ENCODE measurements around the gene AKAP13.
"Not testable (repeated sequence)": the region's sequence is repeated elsewhere in the genome, so short reads cannot be mapped to it uniquely, and the experiment has no call there.

AKAP13 gene

DNA sequence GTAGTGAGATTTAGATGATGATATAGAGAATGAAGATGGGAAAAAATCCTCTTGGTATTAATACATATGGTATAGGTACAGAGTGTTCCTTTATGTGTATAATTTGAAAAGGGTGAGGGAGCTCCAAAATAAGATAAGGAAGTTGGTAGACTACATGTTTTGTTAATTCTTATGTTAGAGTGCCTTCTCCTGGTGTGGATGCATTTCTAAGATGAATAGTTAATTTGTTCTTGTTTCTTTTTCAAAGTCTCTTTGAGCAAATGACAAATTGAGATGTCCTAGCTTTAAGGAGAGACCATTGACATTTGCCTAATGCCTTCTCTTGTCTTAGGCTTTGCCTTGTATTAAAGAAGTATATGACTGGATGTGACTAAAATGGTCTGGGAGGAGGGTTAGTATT, 34.1 kb downstream of the AKAP13 start:
- no peak for DNase-seq

GRCh38 chr15:85414991-85415390, 34.6 kb downstream of the AKAP13 start:
- DNase-seq = no peak

DNA sequence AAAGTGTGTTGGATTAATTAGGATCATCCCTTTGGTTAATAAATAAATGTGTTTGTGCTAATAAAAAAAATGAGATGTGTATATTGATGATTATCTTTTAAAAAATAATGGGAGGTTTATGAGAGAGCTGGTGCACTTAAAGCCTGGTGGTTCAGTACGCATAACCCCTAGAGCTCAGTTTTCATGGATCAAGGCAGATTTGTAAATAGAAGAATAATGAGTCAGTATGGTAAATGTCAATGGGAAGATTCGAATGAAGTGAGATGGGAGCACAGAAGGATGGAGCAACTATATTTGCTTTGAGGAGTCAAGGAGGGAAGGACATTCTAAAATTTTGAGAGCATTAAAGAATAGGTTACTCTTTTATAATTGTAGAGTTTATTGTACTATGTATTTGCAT, 35.4 kb downstream of the AKAP13 start:
- no peak for DNase-seq

DNA sequence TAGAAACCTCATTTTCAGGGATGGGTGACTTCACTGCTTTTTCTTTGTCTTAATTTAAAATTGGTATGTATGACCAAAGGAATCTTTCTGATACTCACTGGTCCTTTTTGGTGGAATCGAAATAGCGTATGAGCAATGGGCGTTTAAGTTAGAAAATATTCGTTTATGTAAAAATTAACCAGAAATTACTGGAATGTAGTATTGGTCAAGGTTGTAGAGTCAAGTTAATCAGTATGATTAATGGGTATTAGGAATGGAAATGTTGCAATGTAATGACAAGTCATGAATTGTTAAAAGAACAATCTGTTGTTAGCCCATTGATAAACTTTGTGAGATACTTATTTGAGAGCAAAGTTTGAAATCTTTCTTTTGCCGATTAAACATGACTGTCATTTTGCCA, 36.9 kb downstream of the AKAP13 start:
- DNase-seq = no peak

- no peak for DNase-seq
Observed at GRCh38 chr15:85419161-85419560, 38.8 kb downstream of the AKAP13 start.

DNA sequence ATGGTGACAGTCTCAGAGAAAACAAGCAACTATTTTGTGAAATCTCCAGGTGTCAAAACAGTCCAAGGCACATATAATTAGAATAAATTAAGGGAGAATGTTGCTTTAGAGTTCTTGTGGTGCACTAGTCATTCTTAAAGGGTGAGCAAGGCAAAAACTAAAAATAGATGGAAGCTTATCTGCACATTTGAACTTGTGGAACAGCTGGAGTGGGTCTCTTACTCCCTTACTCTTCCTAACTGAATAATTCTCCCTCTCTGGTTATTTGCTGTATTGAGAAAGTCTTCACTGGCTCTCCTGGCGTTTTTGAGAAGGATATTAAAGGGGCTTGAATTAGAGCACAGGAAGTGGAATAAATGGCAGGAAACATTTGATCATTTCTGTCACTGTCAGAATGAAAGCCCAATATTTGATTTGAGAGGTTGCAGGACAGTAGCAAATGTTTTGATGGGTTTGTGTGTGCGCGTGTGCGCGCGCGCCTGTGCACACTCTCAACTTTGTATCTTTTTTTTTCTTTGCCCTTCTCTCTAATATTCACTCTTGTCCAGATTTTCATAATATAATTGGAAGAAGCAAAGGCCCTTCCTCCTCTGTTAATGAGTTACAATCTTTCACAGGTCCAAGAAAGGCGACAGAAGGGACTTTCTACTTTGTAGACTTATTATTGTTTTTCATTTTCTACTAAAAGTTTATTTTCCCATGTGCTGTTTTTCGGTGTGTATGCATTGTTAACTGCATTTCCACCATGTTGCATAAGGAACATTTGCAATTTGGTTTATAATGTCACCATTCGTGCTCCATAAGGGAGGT, 40.9 kb downstream of the AKAP13 start:
- no peak for DNase-seq

- DNase-seq = no peak
Observed at GRCh38 chr15:85422607-85423006, 42.2 kb downstream of the AKAP13 start.

DNA sequence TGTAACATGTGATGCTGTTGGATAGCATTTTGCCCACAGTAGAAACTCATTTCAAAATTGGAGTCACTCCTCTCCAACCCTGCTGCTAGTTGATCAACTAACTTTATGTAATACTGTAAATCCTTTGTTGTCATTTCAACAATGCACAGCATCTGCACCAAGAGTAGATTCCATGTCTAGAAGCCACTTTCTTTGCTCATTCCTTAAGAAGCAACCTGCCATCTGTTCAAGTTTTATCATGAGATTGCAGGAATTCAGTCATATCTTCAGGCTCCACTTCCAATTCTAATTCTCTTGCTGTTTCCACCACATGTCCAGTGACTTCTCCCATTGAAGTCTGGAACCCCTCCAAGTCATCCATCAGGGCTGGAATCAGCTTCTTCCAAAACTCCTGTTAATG, 42.9 kb downstream of the AKAP13 start:
- no peak for DNase-seq

- no peak for DNase-seq
Observed at GRCh38 chr15:85424154-85424553, 43.8 kb downstream of the AKAP13 start.

- DNase-seq = no peak
Observed at GRCh38 chr15:85426481-85426880, 46.1 kb downstream of the AKAP13 start.

GRCh38 chr15:85427286-85428028, 47.1 kb downstream of the AKAP13 start:
- DNase-seq = no peak

DNA sequence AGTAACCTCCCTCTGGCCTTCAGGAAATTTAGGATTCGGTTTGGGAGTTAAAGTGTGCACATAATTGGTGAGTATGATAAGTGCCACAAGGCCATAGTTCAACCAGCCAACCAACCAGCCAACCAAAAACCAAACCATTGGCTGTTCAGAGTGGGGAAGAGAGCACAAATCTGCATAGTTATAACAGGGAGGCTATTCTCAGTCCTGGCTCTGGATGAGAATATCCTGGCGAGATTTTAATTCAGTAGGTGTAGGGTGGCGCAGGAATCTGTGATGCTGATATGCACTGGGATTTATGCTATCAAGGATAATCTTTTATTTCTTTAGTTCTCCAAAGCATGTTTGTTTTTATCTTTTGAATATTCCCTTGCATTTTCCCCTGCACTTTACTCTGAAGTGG, 49.1 kb downstream of the AKAP13 start:
- no peak for DNase-seq

DNA sequence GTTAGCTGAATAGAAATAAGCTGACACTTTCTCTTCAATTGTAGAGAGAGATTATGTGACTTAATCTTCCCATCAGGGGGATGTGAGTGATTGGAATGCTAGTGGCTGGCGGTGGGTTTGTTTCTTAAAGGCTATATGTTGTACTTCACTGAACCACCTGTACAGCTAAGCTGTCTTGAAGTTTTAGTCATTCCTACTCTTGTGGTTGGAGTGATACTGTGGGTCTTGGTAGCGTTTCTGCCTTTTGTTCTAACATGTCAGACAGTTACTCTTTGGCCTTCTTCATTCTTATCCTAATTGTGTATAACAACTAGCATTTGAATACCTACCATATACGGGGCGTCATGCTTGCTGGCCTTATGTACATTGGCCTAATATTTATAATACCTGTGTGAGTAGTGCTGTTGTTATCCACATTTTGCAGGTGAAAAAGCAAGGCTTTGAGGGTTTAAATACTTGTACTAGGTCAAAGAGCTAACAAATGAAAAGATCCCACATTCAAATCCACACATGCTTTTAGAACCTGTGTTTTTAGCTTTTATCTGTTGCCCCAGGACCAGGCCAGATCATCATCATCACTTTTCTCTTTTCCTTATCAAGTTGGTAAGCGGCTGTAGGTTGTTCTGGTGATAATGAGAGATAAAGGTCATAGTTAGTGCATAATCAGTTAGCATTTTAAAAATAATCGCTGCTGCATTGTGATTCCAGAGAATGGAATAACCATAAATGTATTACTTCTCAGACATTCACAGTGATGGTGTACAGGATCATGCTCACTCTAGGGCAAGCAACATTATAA, 50.2 kb downstream of the AKAP13 start:
- no peak for DNase-seq

DNA sequence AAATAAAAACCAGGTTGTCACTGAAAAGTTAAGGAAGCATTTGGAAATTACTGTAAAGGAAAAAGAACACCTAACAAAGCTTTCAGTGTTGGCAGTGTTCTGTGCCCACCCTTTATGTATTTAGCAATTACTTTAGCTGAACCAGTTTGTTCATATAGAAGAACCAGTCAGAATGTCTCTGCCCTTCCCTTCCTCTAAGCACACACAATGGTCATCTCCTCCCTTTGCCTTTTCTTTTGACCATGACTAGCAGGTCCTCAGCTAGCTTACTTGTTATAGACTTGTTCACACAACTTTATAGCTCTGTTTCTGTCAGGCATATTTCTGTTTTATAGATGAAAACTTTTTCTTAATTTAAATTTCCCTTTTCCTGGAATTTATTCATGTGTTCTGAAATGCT, 59.6 kb downstream of the AKAP13 start:
- no peak for DNase-seq

DNA sequence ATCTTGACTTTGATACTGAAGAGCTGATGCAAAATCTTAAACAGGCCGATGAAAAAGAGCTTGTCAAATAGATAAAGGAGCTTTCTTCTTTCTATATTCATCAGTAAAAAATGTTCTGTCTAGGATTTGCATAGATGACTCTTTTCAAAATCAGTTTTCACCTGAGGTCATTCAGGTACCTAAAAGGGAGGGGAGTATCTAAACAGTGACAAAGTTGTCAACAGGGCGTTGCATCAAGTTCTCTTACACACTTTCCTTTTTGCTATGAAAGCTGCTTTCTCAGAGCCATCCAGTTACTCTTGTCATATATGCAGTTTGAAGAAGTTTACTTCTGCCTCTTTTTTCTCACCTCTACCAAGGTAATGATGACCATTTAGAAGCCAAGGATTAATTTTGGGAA, 60.0 kb downstream of the AKAP13 start:
- DNase-seq = no peak

GRCh38 chr15:85441854-85442253, 61.5 kb downstream of the AKAP13 start:
- not testable (repeated sequence) for DNase-seq

GRCh38 chr15:85443046-85443445, 62.6 kb downstream of the AKAP13 start:
- DNase-seq = no peak

DNA sequence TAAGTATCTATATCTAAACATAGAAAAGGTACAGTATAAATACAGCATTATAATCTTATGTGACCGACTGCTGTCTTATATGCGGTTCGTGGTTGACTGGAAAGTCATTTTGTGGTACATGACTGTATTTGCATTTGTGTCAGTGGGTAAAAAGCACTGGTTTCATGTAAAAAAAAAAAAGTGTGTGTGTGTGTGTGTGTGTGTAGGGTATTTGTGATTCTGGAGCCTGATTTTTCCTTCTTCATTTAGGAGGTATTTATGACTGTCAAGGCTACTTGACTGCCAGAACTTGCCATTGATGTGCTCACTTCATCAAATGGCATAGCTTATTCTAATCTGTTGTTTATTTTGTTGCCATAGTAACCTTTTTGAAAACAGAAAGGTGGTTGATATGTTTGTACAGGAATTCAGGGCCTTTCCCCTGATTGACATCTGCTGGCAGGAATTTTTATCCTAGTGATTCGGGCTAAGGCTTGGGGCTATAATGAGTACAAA, 63.2 kb downstream of the AKAP13 start:
- DNase-seq = no peak

DNA sequence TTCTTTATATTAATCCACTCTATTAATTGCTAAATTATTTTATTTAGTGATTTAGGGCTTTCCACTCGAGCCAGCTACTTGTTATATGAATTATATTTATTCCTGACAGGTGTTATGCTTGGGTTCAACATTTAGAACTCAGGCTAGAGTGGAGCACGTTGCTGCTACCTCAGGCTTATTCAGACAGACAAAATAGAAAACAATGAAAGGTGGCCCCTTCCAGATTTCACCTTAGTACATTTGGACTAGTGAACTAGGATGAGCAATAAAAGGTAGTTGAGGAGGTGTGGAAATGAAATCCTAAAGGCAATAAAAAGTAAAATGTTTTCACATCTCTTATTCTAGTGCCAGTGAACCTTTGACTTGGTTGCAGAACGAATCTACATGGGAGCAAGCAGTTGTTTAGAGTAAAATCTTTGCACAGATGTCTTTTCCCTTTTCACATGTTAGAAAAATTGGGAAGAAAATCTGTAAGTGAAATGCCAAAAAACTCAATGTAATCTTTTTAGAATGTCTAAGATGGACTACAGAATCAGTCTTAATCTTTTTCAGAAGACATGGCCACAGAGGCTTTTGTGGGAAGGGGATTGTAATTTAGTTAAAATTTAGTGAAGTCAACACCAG, 63.8 kb downstream of the AKAP13 start:
- DNase-seq = no peak

- no peak for DNase-seq
Observed at GRCh38 chr15:85445361-85445760, 65.0 kb downstream of the AKAP13 start.

DNA sequence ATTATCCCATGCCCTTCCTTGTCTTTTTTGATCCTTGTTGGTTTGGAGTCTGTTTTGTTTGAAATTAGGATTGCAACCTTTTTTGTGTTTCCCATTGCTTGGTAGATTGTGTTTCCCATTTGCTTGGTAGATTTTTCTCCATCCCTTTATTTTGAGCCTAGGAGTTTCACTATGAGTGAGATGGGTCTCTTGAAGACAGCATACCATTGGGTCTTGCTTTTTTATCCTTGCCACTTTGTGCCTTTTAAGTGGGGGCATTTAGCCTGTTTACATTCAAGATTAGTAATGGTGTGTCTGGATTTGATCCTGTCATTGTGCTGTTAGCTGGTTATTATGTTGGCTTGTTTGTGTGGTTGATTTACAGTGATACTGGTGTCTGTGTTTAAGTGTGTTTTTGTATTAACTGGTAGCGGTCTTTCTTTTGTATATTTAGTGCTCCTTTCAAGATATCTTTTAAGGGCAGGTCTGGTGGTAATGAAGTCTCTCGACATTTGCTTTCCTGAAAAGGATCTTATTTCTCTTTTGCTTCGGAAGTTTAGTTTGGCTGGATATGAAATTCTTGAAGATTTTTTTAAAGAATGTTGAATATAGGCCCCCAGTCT, 70.8 kb downstream of the AKAP13 start:
- no peak for DNase-seq

GRCh38 chr15:85452436-85452835, 72.0 kb downstream of the AKAP13 start:
- DNase-seq = no peak
